Measurements from ENCODE around the gene DSCAML1. TPM values are rescaled to one million over a fixed set of nuclear protein-coding genes. Genes with fewer than 3 reads are reported as not detected.

The DSCAML1 gene
- total and polyA plus RNA-seq, 2 of the 8 experiments (the other 6 are each of a cell fraction or from before 2014, with no cell fraction given) = 0.19 to 0.24 TPM

DNA sequence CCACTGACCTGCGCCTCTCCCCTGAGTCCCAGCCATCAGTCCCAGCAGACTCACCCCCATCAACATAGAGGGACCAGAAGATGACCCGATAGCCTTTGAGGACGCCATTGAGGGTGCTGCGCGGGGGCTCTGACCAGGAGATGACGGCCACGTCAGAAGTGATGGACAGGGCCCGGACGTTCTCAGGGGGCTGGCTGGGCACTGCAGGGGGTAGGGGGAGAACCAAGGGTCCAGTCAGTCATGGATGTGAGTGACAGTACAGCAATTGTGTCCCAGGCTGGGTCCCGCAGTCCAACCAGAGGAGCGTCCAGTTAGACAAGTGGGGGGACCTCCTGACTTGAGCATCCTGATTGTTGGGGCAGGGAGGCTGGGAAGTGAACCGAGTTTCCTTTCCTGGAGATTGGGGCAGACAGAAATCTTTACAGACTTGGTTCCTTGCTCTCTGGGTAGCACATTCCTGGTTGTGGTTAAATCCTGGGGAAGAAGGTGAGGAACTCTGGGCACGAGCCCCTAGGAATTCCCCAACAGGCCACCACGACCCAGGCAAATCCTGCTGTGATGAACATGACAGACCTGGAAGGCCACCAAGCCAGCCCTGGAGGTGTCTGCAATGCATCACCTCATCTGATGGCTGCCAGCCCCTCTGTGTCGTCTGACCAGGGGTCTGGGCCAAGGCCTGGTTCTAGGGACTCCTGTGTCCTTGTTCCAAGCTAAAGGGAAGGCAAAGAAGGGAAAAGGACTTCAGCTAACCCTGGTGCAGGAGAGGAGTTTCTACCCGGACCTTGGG, 335.4 kb downstream of the DSCAML1 start:
- H3K56ac ChIP-seq (replicated peaks; ENCODE audit: insufficient read length, low read depth, low read length) = no peak overlapping the region
- 87% methylated on average over 16 of the region's 16 CpGs; no CpG with 5 or more reads in 1 of the 2 experiments for WGBS, 2 experiments (ENCODE audit: extremely low coverage in 1 of 2, insufficient coverage in 1 of 2, insufficient read length in 1 of 2, insufficient replicate concordance in 2 of 2, low coverage in 1 of 2, low lambda C conversion rate in 2 of 2, missing lambda C conversion rate in 1 of 2)
- no peaks in the 10 kb centered on the region for H3K23me2 ChIP-seq (ENCODE audit: low read depth, low read length)
- no peak overlapping the region for H3K23ac ChIP-seq (ENCODE audit: insufficient read length)
- H4K91ac ChIP-seq (replicated peaks; ENCODE audit: insufficient read length, low read length) = no peak overlapping the region
- H3K4me2 ChIP-seq (ENCODE audit: insufficient read depth in 1 of 2, low read depth in 2 of 2, low read length in 2 of 2) = no peak overlapping the region
- H3K79me2 ChIP-seq (ENCODE audit: control insufficient read depth in 1 of 2, insufficient read depth in 2 of 2, low read length in 2 of 2) = no peaks in the 10 kb centered on the region
- no peaks in the 10 kb centered on the region for H3K9me3 ChIP-seq (ENCODE audit: insufficient read depth in 2 of 2, low read depth in 1 of 2, low read length in 1 of 2)
- DNase-seq (ENCODE audit: low read depth in 1 of 2, low spot score in 2 of 2) (no peak), FAIRE-seq (no peak)
- no peak overlapping the region for H3K9ac ChIP-seq (replicated peaks in 1 of 4; ENCODE audit: extremely low read depth in 1 of 4, low read depth in 3 of 4, low read length in 3 of 4)
- no peak overlapping the region for H3K18ac ChIP-seq (ENCODE audit: extremely low read depth, low read length)
- no peaks in the 10 kb centered on the region for H3K4me1 ChIP-seq (replicated peaks in 1 of 4; ENCODE audit: control insufficient read depth in 3 of 4, insufficient read depth in 4 of 4, low read length in 3 of 4)
- H3K27me3 ChIP-seq (replicated peaks in 1 of 4; ENCODE audit: control insufficient read depth in 3 of 4, extremely low read depth in 1 of 4, insufficient read depth in 3 of 4, low read length in 3 of 4) = no peaks in the 10 kb centered on the region
- no peak overlapping the region for H2AFZ ChIP-seq (ENCODE audit: low read length)
- no peak overlapping the region for H2AK5ac ChIP-seq (ENCODE audit: low read depth, low read length)
- no peaks in the 10 kb centered on the region for H3K79me1 ChIP-seq (ENCODE audit: low read depth, low read length)
- H2BK12ac ChIP-seq (ENCODE audit: low read depth, low read length) = no peak overlapping the region
- no peak overlapping the region for H3K27ac ChIP-seq (ENCODE audit: low read depth, low read length)
- no peaks in the 10 kb centered on the region for H3K36me3 ChIP-seq (ENCODE audit: control insufficient read depth in 2 of 4, insufficient read depth in 4 of 4, low read length in 3 of 4)
- no peak overlapping the region for H2BK120ac ChIP-seq (replicated peaks; ENCODE audit: low read depth, low read length)
- no peak overlapping the region for H2BK20ac ChIP-seq (ENCODE audit: low read length)
- no peak overlapping the region for H4K5ac ChIP-seq (ENCODE audit: insufficient read length, low read depth, low read length)
- ChIA-PET POLR2A (ENCODE audit: partially characterized antibody) (interaction anchor here (0.6 kb wide), 1 partner anchor 51 kb away, joined by 3 read pairs; no protein-coding TSS in a partner anchor), CTCF (ENCODE audit: partially characterized antibody) (interaction anchor here (1.7 to 2.0 kb wide), 3 partner anchors 18 to 35 kb away, joined by 5 to 11 read pairs (median 9); no protein-coding TSS in a partner anchor)
- no peak overlapping the region for H3K14ac ChIP-seq (ENCODE audit: insufficient read length)
- no peak overlapping the region for H4K8ac ChIP-seq (ENCODE audit: extremely low read depth, insufficient read depth, low read length)
- no peaks in the 10 kb centered on the region for H4K20me1 ChIP-seq (replicated peaks in 1 of 2; ENCODE audit: control insufficient read depth in 1 of 2, insufficient read depth in 2 of 2, low read length in 2 of 2)
- H3K4ac ChIP-seq (replicated peaks; ENCODE audit: insufficient read length, low read depth, low read length) = no peak overlapping the region
- no peak overlapping the region for H2BK5ac ChIP-seq (ENCODE audit: low read depth, low read length)
- H3K4me3 ChIP-seq (ENCODE audit: extremely low read depth in 1 of 4, insufficient read depth in 2 of 4, low read depth in 3 of 4, low read length in 4 of 4) = no peak overlapping the region
- no peak overlapping the region for H2BK15ac ChIP-seq (ENCODE audit: low read length)
- TF ChIP-seq JUN (IDR thresholded peaks at IDR 0.05; ENCODE audit: low read depth, low read length) (no peak), POU5F1 (IDR thresholded peaks at IDR 0.05; ENCODE audit: low read depth, low read length) (no peak), RNF2 (IDR thresholded peaks at IDR 0.05; ENCODE audit: borderline replicate concordance, low read depth, low read length, missing control alignments, poor library complexity, severe bottlenecking) (no peak), POLR2AphosphoS5 (IDR thresholded peaks at IDR 0.05; ENCODE audit: low read depth, low read length) (no peak), EP300 (IDR thresholded peaks at IDR 0.05; ENCODE audit: borderline replicate concordance in 1 of 2, low read depth in 2 of 2, low read length in 2 of 2) (no peak), CBX8 (IDR thresholded peaks at IDR 0.05; ENCODE audit: borderline replicate concordance, low read depth, low read length) (no peak), SP2 (IDR thresholded peaks at IDR 0.05; ENCODE audit: low read length) (no peak), SIN3A (conservative IDR thresholded peaks at IDR 0.05 in 1 of 2, IDR thresholded peaks at IDR 0.05 in 1 of 2; ENCODE audit: low read depth in 1 of 2, low read length in 2 of 2) (no peak), TAF1 (IDR thresholded peaks at IDR 0.05; ENCODE audit: low read depth, low read length) (no peak), BCL11A (IDR thresholded peaks at IDR 0.05; ENCODE audit: low read depth in 2 of 2, low read length in 2 of 2) (no peak), RXRA (IDR thresholded peaks at IDR 0.05; ENCODE audit: insufficient read depth, low read depth, low read length) (no peak)
- TF ChIP-seq, protein P1, sequence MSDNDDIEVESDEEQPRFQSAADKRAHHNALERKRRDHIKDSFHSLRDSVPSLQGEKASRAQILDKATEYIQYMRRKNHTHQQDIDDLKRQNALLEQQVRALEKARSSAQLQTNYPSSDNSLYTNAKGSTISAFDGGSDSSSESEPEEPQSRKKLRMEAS (IDR thresholded peaks at IDR 0.05) = no peak

Data from H1 (cell line).